NT2/D1 (cell line): ENCODE data around the gene INHBB.

Source experiments
- DNase-seq: peaks from one replicate; pipeline ENCODE4 v3.0.0-alpha.2; 2011; ENCODE audit warnings: low read depth, low spot score
- H3K27me3 ChIP-seq: 2 replicates; pipeline ENCODE4 v1.6.0; 2011; ENCODE audit warnings: mild to moderate bottlenecking; ENCODE audit not compliant: insufficient read length, insufficient read depth
- H3K36me3 ChIP-seq: 2 replicates; pipeline ENCODE4 v1.6.1; 2011; ENCODE audit warnings: mild to moderate bottlenecking, low read length, mixed read lengths; ENCODE audit not compliant: insufficient read depth, insufficient read length
- H3K4me1 ChIP-seq: 2 replicates; pipeline ENCODE4 v1.5.1; 2011; ENCODE audit not compliant: insufficient read depth, insufficient read length
- H3K4me3 ChIP-seq: 2 replicates; pipeline ENCODE4 v1.5.1; 2011; ENCODE audit warnings: low read depth; ENCODE audit not compliant: insufficient read length
- H3K9ac ChIP-seq: 2 replicates; pipeline ENCODE4 v1.6.0; 2011; ENCODE audit warnings: low read depth; ENCODE audit not compliant: insufficient read length
- H3K9me3 ChIP-seq: 2 replicates; pipeline ENCODE4 v1.5.1; 2011; ENCODE audit warnings: mild to moderate bottlenecking, low read length; ENCODE audit not compliant: insufficient read depth
- SUZ12 ChIP-seq: IDR thresholded peaks from 2 replicates; pipeline ENCODE4 v1.6.1; 2011; ENCODE audit not compliant: insufficient read length, insufficient read depth; ENCODE audit errors: extremely low read depth
- YY1 ChIP-seq: IDR thresholded peaks from 2 replicates; pipeline ENCODE4 v1.6.1; 2011; ENCODE audit not compliant: insufficient read length, insufficient read depth
- ZNF274 ChIP-seq: IDR thresholded peaks from 2 replicates; pipeline ENCODE4 v1.6.1; 2011; ENCODE audit warnings: mild to moderate bottlenecking, low read depth, low read length

The INHBB gene

DNA sequence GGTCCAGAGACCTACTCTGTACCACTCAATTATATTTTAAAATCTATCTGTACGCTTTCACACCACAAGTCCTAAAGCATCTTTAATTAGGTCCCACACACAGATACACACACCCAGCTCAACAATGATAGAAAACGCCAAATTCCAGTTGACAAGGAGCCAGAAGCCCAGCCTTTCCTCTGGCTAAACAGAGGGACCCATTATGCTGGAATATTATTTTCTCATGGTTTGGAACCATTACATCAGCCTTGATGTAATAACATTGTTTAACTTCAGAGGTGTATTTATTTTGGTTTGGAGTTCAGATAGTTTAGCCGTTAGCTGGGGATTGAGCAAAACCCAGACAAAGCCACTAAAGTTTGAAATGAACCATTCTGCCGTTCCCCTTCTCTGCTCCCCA, 14.0 kb upstream of the INHBB start:
- Histone ChIP-seq H3K27me3 (peaks cover 56% of the 10 kb centered on the region), H3K4me3 (no peak overlapping the region)
- DNase-seq = no peak

GRCh38 chr2:120332384-120332783, 13.6 kb upstream of the INHBB start:
- no peak overlapping the region for H3K4me3 ChIP-seq
- H3K36me3 ChIP-seq = no peaks in the 10 kb centered on the region
- no peak overlapping the region for H3K9ac ChIP-seq
- no peaks in the 10 kb centered on the region for H3K9me3 ChIP-seq
- peaks cover 60% of the 10 kb centered on the region for H3K27me3 ChIP-seq
- no peak for DNase-seq
- no peak for TF ChIP-seq SUZ12
- no peak for TF ChIP-seq YY1
- TF ChIP-seq ZNF274 = no peak
- peaks cover 5% of the 10 kb centered on the region for H3K4me1 ChIP-seq

More for the DNA sequence above, 14.0 kb upstream of the INHBB start:
- Histone ChIP-seq H3K4me1 (peaks cover 5% of the 10 kb centered on the region), H3K36me3 (no peaks in the 10 kb centered on the region), H3K9ac (no peak overlapping the region), H3K9me3 (no peaks in the 10 kb centered on the region)
- TF ChIP-seq SUZ12 (no peak), YY1 (no peak), ZNF274 (no peak)

DNA sequence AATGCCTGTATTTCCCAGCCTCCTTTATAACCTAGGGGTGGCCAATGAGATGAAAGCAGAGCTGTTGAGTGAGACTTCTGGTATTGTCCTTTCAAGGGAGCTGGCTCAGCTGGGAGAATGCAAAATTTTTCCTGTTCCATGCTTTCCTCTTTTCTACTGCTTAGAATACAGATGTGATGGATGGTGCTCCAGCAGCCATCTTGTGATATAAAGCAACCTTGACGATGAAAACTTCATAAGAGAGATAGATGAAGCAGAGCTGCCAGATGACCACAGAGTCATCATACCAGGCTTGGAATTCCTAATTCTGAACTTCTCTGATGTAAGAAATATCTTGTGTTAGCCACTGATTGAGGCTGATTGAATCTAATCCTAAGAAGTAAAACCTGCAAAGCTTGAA, 11.9 kb upstream of the INHBB start:
- Histone ChIP-seq H3K4me3 (no peak overlapping the region), H3K4me1 (peaks cover 5% of the 10 kb centered on the region), H3K9me3 (no peaks in the 10 kb centered on the region), H3K36me3 (no peaks in the 10 kb centered on the region), H3K27me3 (peaks cover 47% of the 10 kb centered on the region), H3K9ac (no peak overlapping the region)
- TF ChIP-seq YY1 (no peak), SUZ12 (no peak), ZNF274 (no peak)
- no peak for DNase-seq

DNA sequence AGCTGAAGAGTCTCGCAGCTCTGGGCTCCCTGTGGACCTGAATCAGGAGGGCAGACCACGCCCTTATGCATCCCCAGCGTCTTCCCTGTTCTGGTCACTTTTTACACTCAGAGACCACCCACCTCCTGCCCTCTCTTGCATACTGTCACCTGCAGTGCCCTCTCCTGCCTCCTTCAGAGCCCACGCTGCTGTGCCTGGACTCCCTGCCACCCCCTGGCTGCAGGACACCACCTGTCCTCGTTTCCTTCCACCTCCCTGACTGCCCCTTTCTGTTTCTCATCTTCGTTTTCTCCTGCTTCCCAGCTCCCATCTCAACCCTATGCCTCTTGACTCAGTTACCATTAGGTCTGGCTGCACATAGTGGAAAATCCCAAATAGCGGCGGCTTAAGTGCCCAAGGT, 9.2 kb upstream of the INHBB start:
- no peaks in the 10 kb centered on the region for H3K9me3 ChIP-seq
- no peak for DNase-seq
- peaks cover 51% of the 10 kb centered on the region for H3K27me3 ChIP-seq
- peaks cover 5% of the 10 kb centered on the region for H3K4me1 ChIP-seq
- H3K4me3 ChIP-seq = no peak overlapping the region
- no peak overlapping the region for H3K9ac ChIP-seq
- H3K36me3 ChIP-seq = no peaks in the 10 kb centered on the region
- TF ChIP-seq YY1 (no peak), SUZ12 (no peak)

DNA sequence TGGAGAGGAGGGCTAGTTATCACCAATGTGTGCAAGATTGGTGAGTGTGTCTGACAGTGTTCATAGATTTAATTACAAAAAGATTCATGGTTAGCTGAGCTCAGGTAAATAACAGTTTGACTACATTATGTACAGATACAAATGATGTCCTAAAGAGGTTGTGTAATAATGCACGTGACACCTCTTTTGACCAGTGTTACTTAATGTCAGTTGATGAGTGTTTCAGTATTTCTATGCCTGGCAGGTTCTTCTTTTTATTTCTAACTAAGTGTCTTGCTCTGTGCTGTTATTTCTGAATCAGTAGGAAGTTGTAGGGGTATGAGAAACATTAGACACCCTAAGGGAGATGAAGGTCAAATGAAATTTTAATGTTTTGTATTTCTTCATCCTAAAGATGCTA, 7.9 kb upstream of the INHBB start:
- Histone ChIP-seq H3K9ac (no peak overlapping the region), H3K4me3 (no peak overlapping the region), H3K27me3 (peaks cover 64% of the 10 kb centered on the region), H3K36me3 (no peaks in the 10 kb centered on the region), H3K4me1 (peaks cover 11% of the 10 kb centered on the region), H3K9me3 (no peaks in the 10 kb centered on the region)
- no peak for TF ChIP-seq YY1
- TF ChIP-seq SUZ12 = no peak
- no peak for TF ChIP-seq ZNF274
- no peak for DNase-seq

DNA sequence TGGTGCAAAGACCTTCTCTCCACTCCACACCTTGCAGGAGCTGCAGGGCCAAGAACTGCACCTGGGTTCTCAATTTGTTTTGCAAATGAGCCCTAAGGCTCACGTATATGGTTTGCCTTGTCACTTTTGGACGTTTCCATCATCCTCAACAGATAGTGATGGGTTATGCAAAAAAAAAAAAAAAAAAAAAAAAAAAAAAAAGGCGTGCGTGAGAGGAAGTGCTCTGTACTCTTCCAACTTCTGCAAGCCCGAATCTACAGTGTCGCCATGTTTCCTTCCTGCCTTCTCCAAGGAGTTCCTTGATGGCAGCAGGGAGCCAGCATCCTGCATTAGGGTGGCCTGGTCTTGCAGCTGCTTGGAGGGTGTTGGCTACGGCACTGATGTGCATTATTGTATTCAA, 4.0 kb upstream of the INHBB start:
- H3K9ac ChIP-seq = no peak overlapping the region
- H3K4me3 ChIP-seq = no peak overlapping the region
- H3K9me3 ChIP-seq = no peaks in the 10 kb centered on the region
- no peak for TF ChIP-seq SUZ12
- no peak for TF ChIP-seq ZNF274
- TF ChIP-seq YY1 = no peak
- no peaks in the 10 kb centered on the region for H3K36me3 ChIP-seq
- H3K27me3 ChIP-seq = peaks cover 78% of the 10 kb centered on the region
- H3K4me1 ChIP-seq = peaks cover 22% of the 10 kb centered on the region
- DNase-seq = no peak

DNA sequence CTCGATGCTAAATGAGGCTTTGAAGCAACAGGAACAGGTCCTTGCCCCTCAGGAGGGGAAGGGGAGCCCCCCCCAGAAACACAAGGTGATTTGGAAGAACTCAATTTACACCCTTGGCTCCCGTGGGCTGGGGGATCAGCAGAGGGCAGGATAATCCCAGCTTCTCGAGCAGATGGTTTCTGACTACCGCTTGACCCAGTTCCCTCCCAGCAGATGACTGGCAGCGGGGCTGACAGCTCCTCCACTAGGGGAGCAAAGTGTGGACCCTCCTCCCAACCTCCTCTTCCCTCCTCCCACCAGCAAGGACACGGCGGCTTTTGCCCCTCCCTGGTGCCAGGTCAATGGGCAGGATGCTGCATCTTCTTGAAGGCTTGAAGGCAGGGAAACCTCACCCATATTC, 3.5 kb upstream of the INHBB start:
- H3K4me3 ChIP-seq = no peak overlapping the region
- TF ChIP-seq ZNF274 (no peak), SUZ12 (no peak), YY1 (no peak)
- no peaks in the 10 kb centered on the region for H3K9me3 ChIP-seq
- H3K4me1 ChIP-seq = peaks cover 24% of the 10 kb centered on the region
- H3K9ac ChIP-seq = no peak overlapping the region
- no peaks in the 10 kb centered on the region for H3K36me3 ChIP-seq
- peaks cover 78% of the 10 kb centered on the region for H3K27me3 ChIP-seq
- no peak for DNase-seq

GRCh38 chr2:120343100-120343432, 2.9 kb upstream of the INHBB start:
- Histone ChIP-seq H3K36me3 (no peaks in the 10 kb centered on the region), H3K4me3 (peak overlapping the region; percentile 30), H3K9me3 (no peaks in the 10 kb centered on the region), H3K9ac (peak overlapping the region; percentile 63), H3K27me3 (peaks cover 83% of the 10 kb centered on the region), H3K4me1 (peaks cover 27% of the 10 kb centered on the region)
- DNase-seq = no peak
- TF ChIP-seq YY1 (no peak), SUZ12 (no peak), ZNF274 (no peak)
